ENCODE results near the gene C1QTNF3.

C1QTNF3 gene

DNA sequence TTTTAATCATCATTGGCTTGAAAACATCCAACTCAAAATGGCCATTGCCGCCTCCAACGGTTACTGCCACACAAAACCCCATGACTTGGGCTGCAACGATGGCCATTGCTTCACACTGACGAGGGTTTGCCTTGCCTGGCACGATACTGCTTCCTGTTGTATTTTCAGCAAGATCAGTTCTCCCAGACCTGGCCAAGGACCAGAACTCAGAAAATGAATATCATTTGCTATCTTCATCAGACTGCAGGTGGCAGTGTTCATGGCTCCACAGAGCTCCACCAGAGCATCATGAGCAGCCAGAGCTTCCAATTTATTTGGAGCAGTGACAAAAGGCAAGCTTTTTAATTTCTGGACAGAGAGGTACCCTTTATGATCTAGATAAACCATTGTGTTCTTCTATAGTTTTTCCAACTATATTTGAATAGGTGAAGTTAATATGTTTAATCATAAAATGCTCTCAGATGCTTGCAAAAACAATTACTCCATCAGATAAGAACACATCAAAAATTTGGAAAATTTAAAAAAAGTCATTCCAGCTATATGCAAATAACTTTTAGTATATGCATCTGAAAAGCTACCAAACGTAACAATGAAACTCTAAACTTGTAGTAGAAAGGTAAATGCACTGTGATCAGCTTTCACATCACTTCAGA, 45.6 kb downstream of the C1QTNF3 start:
- no peak for DNase-seq (ENCODE audit: low spot score)

DNA sequence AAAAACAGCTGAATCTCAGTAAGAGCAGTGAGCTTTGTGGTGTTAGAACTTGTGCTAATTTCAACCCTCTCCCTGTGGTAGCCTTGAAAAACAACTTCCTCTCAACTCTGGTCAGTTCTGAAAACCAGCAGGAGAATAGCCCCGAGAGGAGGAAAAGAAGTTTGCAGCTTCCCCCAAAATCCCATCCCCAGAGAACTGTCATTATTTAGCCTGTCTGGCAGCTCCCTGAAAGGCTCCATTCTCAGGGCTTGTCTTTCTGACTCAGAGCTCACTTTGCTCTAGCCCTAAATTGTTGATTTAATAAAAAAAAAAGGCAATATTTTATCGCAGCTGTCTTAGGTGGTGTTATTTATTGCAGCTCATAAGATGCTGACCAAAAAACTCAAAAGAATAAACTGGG, 47.1 kb downstream of the C1QTNF3 start:
- DNase-seq (ENCODE audit: low spot score), result no peak

DNA sequence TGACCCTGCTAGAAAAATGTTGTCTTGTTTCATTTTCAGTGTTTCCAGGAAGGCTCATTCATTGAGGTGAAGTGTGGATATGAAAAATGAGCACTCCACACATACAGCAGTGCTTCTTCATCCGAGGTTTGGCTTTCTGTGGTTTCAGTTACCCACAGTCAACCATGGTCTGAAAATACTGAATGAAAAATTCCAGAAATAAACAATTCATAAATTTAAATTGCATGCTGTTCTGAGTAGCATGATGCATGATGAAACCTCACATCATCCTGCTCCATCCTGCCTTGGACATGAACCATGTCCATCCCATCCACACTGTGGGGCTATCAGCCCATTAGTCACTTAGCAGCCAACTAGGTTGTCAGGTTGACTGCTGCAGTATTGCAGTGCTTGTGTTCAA, 48.2 kb downstream of the C1QTNF3 start:
- no peak for DNase-seq (ENCODE audit: low spot score)

DNA sequence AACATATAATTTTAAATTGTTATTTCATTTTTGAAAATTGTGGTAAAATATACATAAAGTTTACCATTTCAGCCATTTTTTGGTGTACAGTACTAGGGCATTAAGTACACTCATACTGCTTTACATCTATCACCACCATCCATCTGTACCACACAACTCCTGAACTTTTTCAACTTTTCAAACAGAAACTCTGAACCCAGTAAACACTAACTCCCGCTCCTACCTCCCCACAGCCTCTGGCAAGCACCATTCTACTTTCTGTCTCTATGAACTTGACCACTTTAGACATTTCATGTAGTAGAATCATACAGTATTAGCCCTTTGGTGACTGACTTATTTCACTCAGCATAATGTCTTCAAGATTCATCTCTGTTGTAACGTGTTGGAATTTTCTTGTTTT, 50.1 kb downstream of the C1QTNF3 start:
- DNase-seq (ENCODE audit: low spot score), result no peak

DNA sequence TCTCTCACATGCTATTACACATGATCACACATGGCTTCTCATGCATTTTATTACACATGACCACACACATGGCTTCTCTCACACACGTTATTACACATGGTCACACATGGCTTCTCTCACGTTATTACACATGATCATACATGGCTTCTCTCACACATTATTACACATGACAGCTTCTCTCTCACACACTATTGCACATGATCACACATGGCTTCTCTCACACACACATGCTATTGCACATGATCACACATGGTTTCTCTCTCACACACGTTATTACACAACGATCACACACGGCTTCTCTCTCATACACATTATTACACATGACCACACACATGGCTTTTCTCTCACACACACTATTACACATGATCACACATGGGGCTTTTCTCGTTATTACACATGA, 57.6 kb downstream of the C1QTNF3 start:
- no peak for DNase-seq (ENCODE audit: low spot score)

DNA sequence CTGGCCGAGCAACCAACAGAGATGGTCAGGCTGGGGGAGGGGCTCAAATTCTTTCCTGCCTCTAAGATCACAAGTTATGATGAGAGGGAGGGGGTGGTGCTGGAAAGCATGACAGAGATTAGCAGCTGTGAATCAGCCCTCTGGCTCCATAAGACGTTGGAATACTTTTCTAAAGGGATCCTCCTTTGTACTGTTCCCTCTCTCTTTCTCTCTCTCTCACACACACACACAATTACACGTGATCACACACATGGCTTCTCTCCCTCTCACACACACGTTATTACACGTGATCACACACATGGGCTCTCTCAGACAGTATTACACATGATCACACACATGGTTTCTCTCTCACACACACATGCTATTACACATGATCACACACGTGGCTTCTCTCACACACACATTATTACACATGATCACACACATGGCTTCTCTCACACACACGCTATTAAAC, 58.3 kb downstream of the C1QTNF3 start, which contains the start of gene SLC45A2:
SLC45A2 (minus strand) TSS at position 23 of the 454 bp plus-strand sequence. CDS start 110 bp downstream, outside the sequence.
- no peak for DNase-seq (ENCODE audit: low spot score)

DNA sequence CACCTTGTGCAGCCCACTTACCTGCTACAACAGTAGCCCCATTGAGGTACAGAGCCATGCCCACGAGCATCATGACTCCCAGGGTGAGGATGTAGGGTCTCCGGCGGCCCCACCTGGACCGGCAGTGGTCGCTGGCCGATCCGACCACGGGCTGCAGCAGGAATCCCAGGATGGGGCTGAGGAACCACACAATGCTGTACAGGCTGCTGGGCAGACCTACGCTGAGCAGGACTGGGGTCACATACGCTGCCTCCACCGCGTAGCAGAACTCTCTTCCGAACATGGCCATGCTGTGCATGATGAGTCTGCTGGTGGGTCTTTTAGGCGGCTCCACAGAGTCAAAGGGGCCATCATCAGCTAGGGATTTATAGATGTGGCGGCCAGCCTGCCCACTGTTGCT, 58.8 kb downstream of the C1QTNF3 start:
- DNase-seq (ENCODE audit: low spot score), result no peak

DNA sequence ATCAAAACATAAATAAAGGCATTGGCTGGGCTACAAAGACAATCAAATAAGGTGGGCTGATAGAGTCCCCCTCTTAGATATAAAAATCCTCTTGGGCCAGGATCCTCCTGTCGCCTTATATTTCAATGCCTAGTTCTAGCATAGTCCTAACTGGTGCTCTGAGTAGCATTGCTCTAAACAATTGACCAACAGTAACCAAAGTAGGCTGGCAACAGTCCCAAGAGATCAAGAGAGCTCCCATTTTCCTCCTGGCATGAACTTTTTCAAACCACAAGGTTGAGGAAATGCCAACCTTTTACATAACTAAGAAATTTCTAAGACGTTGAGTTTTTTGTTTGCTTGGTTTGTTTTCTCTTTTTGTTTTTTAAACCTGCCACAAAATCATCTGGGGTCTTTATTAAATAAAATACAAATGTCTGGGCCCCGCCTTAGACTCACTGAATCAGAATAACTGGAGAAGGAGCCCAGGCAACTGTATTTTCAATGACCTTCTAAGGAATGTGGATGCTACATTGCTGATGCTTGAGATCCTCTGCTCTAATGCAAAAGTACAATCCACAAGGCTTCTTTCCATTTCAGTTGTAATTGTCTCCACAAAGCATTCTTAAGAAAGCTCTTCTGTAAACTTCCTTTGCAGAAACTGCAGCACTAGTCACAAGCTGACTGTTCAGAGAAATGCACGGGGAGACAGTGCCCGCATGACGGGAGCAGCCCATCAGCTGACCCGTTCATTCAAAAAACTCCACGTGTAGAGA, 61.4 kb downstream of the C1QTNF3 start:
- DNase-seq (ENCODE audit: low spot score), result no peak

DNA sequence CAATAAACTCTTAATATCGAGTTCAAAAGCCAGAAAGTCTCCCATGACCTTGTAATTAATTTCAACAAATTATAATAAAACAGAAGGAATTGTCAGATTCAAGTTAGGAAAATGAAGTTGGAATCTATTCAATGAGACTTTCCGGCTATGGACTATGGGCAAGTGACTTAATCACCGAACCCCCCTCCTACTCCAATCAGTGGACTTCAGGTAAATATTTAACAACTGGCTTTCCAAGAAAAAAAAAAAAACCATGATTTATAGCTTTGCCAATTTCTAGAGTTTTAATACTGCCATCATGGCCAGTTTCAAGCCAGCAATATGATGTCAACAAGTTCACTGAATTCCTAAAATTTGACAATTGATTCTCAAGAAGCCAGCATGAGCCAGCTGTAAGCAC, 63.0 kb downstream of the C1QTNF3 start:
- DNase-seq (ENCODE audit: low spot score), result no peak

DNA sequence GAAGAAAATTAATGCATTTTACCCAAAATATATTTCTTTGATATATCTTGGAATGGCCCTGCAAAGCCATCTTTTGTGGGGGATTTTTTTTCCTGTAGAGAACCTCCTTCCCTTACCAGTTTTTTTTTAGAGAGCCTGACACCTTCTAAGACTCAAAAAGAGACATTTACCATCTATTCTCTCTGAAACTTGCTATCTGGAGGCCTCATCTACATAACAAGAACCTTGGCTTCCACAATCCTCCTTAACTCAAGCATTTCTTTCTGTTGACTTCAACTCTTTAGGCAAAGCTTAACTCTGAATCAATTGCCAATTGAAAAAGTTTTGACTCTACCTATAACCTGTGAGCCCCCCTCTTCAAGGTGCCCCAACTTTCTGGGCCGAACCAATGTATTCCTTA, 64.7 kb downstream of the C1QTNF3 start:
- DNase-seq (ENCODE audit: low spot score), result no peak

DNA sequence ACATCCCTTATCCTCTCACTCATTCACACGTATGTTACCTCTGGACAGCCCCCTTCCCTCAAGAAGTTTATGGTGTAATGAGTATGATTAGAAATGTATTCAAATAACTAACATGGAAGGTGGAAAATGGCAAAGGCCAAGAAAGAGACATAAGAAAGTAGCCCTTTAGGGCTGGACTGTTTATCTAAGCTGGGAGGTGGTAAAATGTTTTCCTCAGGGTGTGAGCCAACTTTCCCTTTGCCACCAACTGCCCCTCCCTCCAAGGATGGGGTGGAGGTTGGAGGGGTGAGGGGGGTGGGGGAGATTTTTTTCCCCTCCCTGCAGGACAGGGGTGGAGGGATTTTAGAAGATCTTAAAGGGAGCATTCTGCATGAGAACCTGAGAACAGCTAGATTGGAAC, 66.7 kb downstream of the C1QTNF3 start:
- DNase-seq (ENCODE audit: low spot score), result no peak

DNA sequence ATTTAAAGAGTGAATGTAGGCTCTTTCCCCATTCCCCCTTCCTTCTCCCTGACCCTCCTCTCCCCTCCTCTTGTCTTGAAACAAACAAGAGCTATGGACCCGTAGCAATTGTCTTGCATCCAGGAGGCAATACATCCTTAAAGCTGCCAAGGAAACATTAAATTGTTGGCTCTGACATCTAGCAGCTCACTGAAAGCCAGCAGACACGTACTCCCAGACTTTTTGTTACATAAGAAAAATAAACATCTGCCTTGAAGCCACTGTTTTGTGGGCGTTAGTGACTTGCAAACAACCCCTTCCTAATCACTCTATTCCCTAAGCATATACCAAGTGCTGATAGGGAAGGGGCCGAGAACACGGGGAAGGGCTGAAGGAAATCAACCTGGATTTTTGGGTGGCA, 67.2 kb downstream of the C1QTNF3 start:
- no peak for DNase-seq (ENCODE audit: low spot score)

DNA sequence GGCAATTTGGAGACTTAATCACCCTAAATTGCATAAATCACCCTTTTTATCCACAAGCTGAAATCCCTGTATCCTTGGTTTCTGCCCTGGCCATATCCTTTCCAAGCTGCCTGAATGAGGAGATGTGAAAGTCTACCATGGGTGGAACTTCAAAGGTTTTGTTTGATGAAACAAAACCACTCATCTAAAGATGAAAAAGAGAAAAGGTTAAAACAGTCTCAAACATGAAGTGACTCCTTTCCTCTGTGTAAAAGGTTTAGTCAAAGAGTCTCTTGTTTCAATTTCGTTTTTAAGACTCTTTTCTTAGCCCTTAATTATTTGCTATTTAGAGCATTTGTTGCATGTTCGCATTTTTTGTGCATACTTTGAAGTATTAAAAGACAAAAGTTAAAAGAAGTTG, 69.7 kb downstream of the C1QTNF3 start:
- no peak for DNase-seq (ENCODE audit: low spot score)

DNA sequence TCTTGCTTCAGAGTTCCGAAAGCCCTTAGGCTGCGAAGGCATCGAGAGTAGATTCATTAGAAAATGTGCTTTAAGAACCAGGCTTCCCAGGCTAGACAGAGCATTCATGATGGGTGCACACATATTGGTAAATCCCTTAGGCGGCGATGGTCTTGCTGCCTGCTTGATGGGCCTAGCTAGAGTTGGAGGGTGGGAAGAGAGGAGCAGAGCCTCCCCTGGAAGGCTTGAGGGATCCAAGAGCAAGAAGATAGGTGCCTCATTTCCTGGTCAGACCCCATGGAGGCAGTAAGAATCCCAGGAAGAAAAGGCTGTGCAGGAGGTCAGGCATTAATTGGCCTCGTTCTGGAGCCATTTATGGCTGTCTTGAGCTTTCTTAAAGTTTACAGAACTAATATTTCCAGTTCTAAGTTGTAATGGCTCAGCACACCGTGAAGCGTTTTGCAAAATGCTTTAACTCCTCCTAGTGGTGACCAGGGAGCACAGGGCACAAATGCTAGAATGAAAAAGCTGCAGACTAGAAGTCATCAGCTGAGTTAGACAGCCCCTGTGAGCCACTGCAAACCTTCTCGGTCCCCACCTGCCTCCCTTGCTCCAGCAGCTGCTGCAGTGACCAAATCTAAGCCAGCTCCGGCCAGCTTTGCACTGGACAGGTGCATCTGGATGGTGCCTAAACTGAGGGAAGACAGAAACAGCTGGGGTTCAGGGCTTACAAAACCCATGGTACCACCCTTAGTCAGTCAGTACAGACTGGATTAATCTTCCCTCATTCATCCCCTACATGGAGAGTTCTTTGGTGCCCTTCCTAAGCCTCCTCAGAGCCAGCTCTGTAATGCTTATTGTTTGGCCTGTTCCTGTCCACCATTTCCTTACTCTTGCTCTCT, 73.2 kb downstream of the C1QTNF3 start:
- no peak for DNase-seq (ENCODE audit: low spot score)

DNA sequence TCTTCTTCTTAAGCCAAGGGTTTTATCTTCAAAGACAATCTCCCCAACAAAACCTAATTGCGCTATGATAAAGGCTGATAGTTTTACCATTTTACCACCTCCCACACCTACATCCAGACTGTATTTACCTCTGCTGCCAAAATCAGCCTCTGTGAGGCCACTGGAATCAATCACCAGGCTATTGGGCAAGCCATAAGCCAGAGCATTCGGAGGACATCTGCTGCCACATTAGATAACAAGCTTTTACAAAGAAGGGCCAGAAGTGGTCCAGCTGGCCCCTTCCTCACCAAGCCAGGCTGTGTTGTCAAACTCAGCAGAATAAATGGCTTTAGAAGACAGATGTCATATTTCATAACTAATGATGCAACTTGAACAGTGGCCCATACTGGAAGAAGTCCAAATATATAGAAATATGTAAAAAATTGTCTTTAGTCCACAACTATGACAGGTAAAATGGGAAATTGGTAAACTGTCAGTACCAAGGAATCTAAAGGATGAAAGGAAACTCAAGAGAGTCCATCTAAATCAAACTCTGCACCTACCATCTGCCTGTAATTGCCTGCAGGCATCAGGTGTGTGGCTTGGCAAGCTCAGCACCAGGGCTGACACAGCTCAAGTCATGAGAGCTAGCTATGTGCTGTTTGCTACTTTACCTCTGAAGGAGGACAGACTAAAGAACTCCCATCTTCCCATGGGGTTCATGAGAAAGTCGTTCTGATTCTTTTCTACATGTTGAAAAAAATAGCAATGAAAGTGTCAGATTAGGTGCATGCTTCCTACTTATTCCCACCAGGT, 74.6 kb downstream of the C1QTNF3 start:
- DNase-seq (ENCODE audit: low spot score), result no peak

Measured in left forelimb (tissue), 1 donor.